Fibroblast of skin of back (primary cell): Measurements from ENCODE around the gene S100A5.

Experiments
- DNase-seq: peaks from one replicate; pipeline ENCODE4 v3.0.0-alpha.2; 2013

S100A5 gene

DNA sequence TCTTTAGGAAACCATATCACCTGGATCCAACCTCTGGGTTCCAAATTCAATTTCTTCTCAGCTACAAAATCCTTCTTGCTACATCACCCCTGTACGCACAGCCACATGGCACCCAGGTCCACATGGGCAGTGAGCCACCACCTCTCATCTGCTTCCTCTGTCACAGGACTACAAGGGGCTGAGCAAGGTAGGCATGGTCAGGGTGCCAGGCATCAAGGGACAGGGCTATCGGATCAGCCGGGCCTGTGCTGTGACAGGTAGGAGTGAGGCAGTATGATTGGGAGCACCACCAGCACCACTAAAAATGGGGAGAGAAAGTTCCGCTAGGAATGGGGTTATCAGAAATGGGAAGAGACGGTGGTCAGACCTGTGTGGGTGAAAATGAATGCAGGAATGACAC lies 34.3 kb downstream of the S100A5 start:
- no peak for DNase-seq

DNA sequence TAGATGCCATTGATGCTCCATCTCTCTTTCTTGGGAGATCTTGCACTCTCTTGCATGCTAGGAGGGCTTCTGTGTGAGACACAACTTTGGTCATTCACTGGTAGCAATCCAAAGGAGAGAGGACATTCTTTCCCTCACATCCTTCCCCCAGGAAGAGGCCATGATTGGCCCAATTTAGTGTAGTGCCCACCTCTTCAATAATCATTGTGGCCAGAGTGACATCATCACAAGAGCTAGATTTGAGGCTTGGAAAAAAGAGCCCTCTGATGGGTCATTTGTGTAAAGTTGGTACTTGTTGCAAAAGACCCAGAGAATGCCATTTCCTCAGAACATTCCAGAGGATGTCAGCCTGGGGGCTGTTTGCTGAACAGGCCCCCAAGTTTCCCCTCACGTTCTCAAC lies 35.2 kb downstream of the S100A5 start:
- DNase-seq, result peak; percentile 26

DNA sequence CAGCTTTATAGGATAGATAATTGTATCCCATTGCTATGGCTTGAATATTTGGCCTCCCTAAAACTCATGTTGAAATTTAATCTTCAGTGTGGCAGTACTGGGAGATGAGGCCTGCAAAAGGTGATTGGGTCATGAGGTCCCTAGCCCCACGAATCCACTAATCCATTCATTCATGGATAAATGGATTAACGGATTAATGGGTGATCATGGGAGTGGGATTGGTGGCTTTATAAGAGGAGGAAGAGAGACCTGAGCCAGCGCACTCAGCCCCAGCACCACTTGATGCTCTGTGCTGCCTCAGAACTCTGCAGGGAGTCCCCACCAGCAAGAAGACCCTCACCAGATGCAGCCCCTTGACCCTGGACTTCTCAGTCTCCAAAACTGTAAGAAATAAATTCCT lies 37.0 kb downstream of the S100A5 start:
- no peak for DNase-seq

DNA sequence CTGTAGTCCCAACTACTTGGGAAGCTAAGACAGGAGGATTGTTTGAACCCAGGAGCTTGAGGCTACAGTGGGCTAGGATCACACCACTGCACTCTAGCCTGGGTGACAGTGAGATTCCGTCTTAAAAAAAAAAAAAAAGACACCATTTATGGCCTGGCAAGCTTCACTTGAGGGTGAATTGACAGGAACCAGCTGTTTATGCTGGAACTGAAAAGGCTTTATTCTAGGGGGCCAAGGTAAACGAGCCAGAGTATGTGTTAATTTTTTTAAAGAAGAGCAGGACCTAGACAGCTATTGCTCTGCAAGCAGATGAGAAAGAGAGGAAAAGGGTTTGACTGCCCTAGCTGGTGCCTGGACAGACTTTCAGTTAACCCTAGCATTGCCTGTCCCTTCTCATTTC lies 42.0 kb downstream of the S100A5 start:
- no peak for DNase-seq

DNA sequence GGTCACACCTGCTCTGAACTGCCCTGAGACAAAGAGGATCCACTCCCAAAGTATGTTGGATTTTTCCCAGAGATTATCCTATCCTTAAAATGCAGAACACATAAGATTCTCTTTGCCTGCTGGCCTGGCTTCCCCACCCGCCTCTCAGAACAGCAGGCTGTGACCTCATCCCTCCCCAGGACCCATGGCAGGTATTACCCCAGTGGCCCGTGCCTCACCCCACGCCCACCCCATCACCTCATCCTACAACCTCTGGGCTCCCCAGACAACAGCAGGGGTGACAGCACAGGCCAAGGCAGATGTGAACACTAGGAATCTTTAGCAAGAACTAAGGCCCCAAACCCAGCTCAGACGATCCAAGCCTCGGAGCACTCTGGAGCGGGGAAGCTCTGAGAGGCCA lies 45.2 kb downstream of the S100A5 start:
- DNase-seq, result no peak

DNA sequence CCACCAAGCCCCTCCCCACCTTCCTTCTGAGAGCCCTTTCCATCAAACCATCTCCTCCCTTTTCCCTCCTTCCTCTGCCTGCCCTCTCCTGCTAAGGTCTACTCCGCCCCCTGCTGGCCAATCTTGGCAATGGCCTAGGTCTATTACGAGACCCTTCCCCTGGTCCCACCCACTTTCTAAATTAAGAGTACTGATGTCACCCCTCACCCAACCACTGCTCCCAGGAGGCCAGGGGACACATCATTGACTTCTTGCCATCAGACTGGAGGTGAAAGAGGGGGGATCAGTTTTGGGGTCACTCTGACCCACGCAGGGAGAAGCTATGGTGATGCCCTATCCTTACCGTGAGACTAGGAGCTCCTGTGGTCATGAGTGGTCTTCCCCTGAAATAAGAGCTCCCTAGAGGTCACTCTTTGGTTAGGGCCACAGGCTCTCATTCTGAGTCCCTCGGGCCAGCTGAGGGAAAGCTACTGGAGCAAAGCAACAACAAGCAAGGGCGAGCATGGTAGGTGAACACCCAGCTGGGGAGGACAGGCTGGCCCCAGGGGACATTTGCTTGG lies 45.7 kb downstream of the S100A5 start:
- DNase-seq, result peak; percentile 58

DNA sequence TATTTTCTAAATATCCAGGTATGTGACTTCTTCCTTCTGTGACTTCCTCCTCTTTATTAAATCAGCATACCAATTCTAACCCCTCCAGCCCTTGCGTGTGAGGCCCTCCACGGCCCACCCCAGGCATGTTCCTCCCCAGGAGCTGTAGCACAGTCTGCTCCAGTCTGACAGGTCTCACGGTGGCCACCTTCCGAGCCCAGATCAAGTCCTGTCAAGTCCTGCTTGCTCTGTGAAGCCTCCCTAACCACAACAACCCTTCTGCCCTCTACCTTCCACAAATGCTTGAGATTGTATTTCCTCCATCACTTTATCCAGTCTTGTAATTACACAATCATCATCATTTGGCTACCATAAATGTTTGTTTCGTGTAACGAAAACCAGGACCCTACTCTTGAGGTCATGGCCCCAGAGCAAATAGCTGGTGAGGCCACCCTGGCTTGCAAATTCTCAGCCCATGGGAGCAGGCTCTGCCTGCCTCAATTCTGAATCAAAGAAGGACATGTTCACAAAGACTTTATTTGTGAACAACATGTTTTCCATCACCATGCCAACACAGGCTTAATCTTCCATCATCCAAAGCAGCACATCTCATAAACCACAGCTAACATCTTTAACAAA lies 47.3 kb downstream of the S100A5 start:
- DNase-seq, result no peak

DNA sequence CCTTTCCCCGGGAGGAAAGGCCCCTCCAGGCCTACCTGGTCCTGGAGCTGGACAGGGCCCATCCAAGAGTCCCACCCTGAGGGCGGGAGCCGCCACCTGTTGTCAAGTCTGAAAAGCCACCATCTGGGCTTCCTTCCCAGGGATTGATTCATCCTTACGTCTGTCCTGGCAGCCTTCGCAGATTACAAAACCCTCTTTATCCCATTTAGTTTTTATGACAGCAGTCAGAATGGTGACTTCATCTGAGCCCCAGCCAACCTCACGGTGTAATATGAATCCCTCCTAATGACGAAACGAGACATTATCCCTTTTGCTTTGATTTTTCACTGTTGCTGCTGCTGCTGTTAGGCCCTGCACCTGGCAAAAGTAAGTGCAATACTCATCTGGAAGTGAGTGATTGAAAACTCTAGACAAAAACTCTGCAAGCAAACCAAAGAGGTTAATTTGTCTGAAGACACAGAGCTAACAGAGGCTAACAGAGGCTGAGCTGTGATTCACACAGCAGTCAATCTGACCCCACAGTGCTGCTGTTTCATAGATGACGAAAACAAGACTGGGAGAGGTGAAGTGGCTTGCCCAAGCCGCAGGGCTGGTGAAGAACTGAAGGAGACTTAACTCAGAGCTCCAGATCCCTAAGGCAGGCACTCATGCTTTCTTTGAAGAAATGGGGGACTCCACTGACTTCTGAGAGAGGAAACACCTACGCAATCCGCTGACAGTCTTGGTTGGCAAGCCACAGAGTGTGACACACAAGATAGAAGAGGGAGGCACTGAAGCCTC lies 50.3 kb downstream of the S100A5 start:
- peak; percentile 43 for DNase-seq

DNA sequence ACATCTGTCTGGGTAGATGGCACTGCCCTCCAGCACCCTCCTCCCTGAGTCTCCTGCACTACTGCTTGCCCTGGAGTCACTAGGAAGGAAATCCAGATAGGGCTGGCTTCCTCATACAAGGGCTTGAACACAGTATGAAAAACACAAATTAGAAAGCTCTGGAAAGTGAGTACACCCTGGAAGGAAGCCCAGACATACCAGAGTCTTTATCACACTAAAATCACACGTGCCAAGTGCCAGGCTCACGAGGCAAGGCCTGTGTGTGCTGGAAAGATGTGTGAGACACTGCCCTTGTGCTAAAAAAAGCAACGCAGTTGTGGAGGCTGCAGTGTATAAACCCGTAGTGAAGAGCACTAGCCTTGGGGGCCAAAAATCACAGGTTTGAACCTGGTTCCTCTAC lies 52.0 kb downstream of the S100A5 start:
- peak; percentile 68 for DNase-seq

DNA sequence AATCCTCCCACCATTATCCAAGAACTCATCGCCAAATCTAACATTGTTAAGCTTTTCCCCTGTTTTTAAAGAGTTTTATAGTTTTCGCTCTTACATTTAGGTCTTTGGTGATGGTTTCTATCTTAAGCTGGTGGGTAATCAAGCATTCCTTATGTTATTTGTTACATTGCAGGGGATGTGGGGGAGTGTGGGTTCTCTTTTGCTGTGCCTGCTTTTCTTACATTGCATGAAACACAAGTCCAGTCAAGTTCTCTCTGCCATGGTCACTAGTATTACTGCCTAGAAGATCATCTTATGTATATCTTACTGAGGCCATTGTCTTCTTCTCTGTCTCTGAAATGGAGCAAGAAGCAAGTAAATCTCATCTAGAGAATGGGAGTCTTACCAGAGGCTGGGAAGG lies 53.0 kb downstream of the S100A5 start:
- DNase-seq, result no peak
